B cell (primary cell): ENCODE results near the gene RAB30. TPM values are rescaled to one million over a fixed set of nuclear protein-coding genes. Genes with fewer than 3 reads are reported as not detected.

Source experiments
- ATAC-seq: fragments of 200-7000 bp; cut with Tn5 transposase; one replicate; pipeline ENCODE4 v1.10.0; 2021; ENCODE audit warnings: low read depth, mild to moderate bottlenecking, moderate number of reproducible peaks, moderate library complexity
- CTCF ChIA-PET: fragments of 350-600 bp; sonication (Branson Sonifier 250); formaldehyde crosslinking; loops from one replicate; lab custom pipeline; 2021; ENCODE audit warnings: antibody characterized with exemption, inconsistent platforms; lab: Charles Lee
- POLR2A ChIA-PET: fragments of 350-600 bp; sonication (Branson Sonifier 250); formaldehyde crosslinking; loops from one replicate; lab custom pipeline; 2021; ENCODE audit warnings: antibody characterized with exemption; lab: Charles Lee
- DNase-seq: peaks from one replicate; pipeline ENCODE4 v3.0.0; 2013
- H2AFZ ChIP-seq: 2 replicates; pipeline ENCODE4 v1.6.1; 2012; ENCODE audit warnings: mild to moderate bottlenecking, low read depth, low read length; ENCODE audit not compliant: insufficient read depth, poor library complexity, severe bottlenecking
- H3K27ac ChIP-seq, 2 donors: 1 replicate in 1 of 2; 2 replicates in 1 of 2; pipeline ENCODE4 v1.5.1; 2012 to 2013; ENCODE audit warnings: low read length in 2 of 2, mild to moderate bottlenecking in 2 of 2, moderate library complexity in 1 of 2
- H3K27me3 ChIP-seq, 4 experiments: fragments of 200-600 bp in 1 of 4; sonication (generic) in 1 of 4; replicated peaks in 1 of 4; 1 replicate in 2 of 4; 2 replicates in 2 of 4; pipeline versions ENCODE4 v1.6.1 to v1.7.0; 2013 to 2016; ENCODE audit warnings: low read length in 3 of 4, mild to moderate bottlenecking in 2 of 4, mixed read lengths in 1 of 4, moderate library complexity in 1 of 4; ENCODE audit not compliant: insufficient read depth in 4 of 4, control insufficient read depth in 3 of 4; ENCODE audit errors: control extremely low read depth in 1 of 4
- H3K36me3 ChIP-seq, 2 experiments: replicated peaks in 1 of 2; 1 replicate in 1 of 2; 2 replicates in 1 of 2; pipeline versions ENCODE4 v1.6.1 to v1.7.1; 2013; ENCODE audit warnings: low read length in 1 of 2; ENCODE audit not compliant: insufficient read depth in 2 of 2, control insufficient read depth in 1 of 2; ENCODE audit errors: control extremely low read depth in 1 of 2, extremely low read depth in 1 of 2
- H3K4me1 ChIP-seq, 2 donors: fragments of 200-600 bp in 1 of 2; sonication (generic) in 1 of 2; 1 replicate in 1 of 2; 2 replicates in 1 of 2; pipeline versions ENCODE4 v1.5.1 to v1.6.1; 2013 to 2017; ENCODE audit warnings: low read length in 2 of 2; ENCODE audit not compliant: control insufficient read depth in 2 of 2, insufficient read depth in 2 of 2
- H3K4me2 ChIP-seq: replicated peaks from 2 replicates; pipeline ENCODE3; 2012; ENCODE audit warnings: mild to moderate bottlenecking, low read depth, low read length; ENCODE audit not compliant: poor library complexity, severe bottlenecking
- H3K4me3 ChIP-seq, 5 experiments: fragments of 200-600 bp in 1 of 5; sonication (generic) in 1 of 5; 1 replicate in 3 of 5; 2 replicates in 2 of 5; pipeline versions ENCODE4 v1.5.1 to v1.7.0; 2011 to 2016; ENCODE audit warnings: low read length in 4 of 5, mild to moderate bottlenecking in 4 of 5, low read depth in 2 of 5, control low read depth in 1 of 5, moderate library complexity in 1 of 5; ENCODE audit not compliant: insufficient read depth in 1 of 5; ENCODE audit errors: control extremely low read depth in 1 of 5, extremely low read depth in 1 of 5
- H3K79me2 ChIP-seq: fragments of 200-600 bp; sonication (generic); one replicate; pipeline ENCODE4 v1.6.0; 2016; ENCODE audit warnings: low read length; ENCODE audit not compliant: control insufficient read depth, insufficient read depth
- H3K9ac ChIP-seq: fragments of 200-600 bp; sonication (generic); 2 replicates; pipeline ENCODE4 v1.6.1; 2017; ENCODE audit warnings: mild to moderate bottlenecking, low read length, moderate library complexity
- H3K9me3 ChIP-seq, 3 donors: one replicate each; pipeline versions ENCODE4 v1.6.1 to v1.7.1; 2013; ENCODE audit warnings: low read length in 2 of 3; ENCODE audit not compliant: control insufficient read depth in 2 of 3, insufficient read depth in 1 of 3; ENCODE audit errors: control extremely low read depth in 1 of 3
- H4K20me1 ChIP-seq: 2 replicates; pipeline ENCODE4 v1.6.0; 2012; ENCODE audit warnings: mild to moderate bottlenecking, low read length; ENCODE audit not compliant: insufficient read depth, control insufficient read depth, poor library complexity, severe bottlenecking
- H3K27ac Mint-ChIP-seq: one replicate; pipeline ENCODE4 v1.8.0; 2021; ENCODE audit warnings: mixed read lengths
- H3K27me3 Mint-ChIP-seq: one replicate; pipeline ENCODE4 v1.8.0; 2021; ENCODE audit warnings: mixed read lengths
- H3K4me1 Mint-ChIP-seq: one replicate; pipeline ENCODE4 v1.8.0; 2021; ENCODE audit warnings: mixed read lengths
- H3K4me3 Mint-ChIP-seq: one replicate; pipeline ENCODE4 v1.8.0; 2021; ENCODE audit warnings: mixed read lengths
- H3K9me3 Mint-ChIP-seq: one replicate; pipeline ENCODE4 v1.8.0; 2022; ENCODE audit warnings: mixed read lengths; ENCODE audit not compliant: insufficient read depth
- EZH2 ChIP-seq: IDR thresholded peaks from 2 replicates; pipeline ENCODE4 v1.6.1; 2012; ENCODE audit warnings: borderline replicate concordance, low read depth, mild to moderate bottlenecking, moderate library complexity, low read length; ENCODE audit not compliant: insufficient read depth, poor library complexity, severe bottlenecking
- WGBS: methylation state at CpG from one replicate; pipeline ENCODE4 v1.1.5; 2013; ENCODE audit warnings: missing lambda C conversion rate; ENCODE audit not compliant: insufficient coverage; 5-methylcytosine and 5-hydroxymethylcytosine counted together
- intact Hi-C: fragments of 100-400 bp; cut with micrococcal nuclease; formaldehyde crosslinking; loops from one replicate; pipeline ENCODE4 v1.10.0; 2022
- polyA plus RNA-seq: library from polyadenylated mRNA; depleted of rRNA; stranded (reverse); fragments of >200 nt; gene quantifications from 2 replicates; pipeline ENCODE4 v1.2.3, GENCODE V29; 2012
- total RNA-seq, 2 donors: library from RNA; stranded (reverse); fragments of 120-200 nt in 1 of 2; gene quantifications; 1 replicate in 1 of 2; 2 replicates in 1 of 2; pipeline versions ENCODE4 v1.2.3 to v1.2.4, GENCODE V29; 2013 to 2022
- TF ChIP-seq, protein P1 (sequence below): fragments of 200-600 bp; IDR thresholded peaks from one replicate; pipeline ENCODE4 v1.8.0; 2022; ENCODE audit warnings: antibody characterized with exemption, mild to moderate bottlenecking

Gene RAB30
- total and polyA plus RNA-seq, 2 donors (not counting 1 experiment from before 2014, with no cell fraction given): 26.6 to 214 TPM

GRCh38 chr11:83116015-83116641 is 44.4 kb upstream of the RAB30 start:
- peak overlapping the region; percentile 1 for H3K27ac Mint-ChIP-seq
- CTCF ChIA-PET: interaction anchor here (1.3 kb wide), 1 partner anchor 41 kb away, joined by 6 read pairs; no protein-coding TSS in a partner anchor

More at GRCh38 chr11:83116015-83116641, 44.4 kb upstream of the RAB30 start:
- WGBS: no CpG with 5 or more reads among the region's 3 CpGs
- no peaks in the 10 kb centered on the region for H3K27me3 ChIP-seq
- peaks cover 35 to 36% of the 10 kb centered on the region in 2 donors for H3K4me1 ChIP-seq
- H2AFZ ChIP-seq: peak overlapping the region; percentile 72
- Mint-ChIP-seq H3K4me1 (peaks cover 44% of the 10 kb centered on the region), H3K27me3 (no peaks in the 10 kb centered on the region), H3K9me3 (no peaks in the 10 kb centered on the region), H3K4me3 (peak overlapping the region; percentile 92)
- intact Hi-C loops: loop anchor here (2.0 kb wide), 1 partner anchor 41 kb away; the partner anchor contains the start of gene PCF11
- POLR2A ChIA-PET: interaction anchor here (0.7 kb wide), 2 partner anchors 13 to 41 kb away, joined by 3 to 5 read pairs; partner anchors contain the start of gene PCF11
- peaks cover 26% of the 10 kb centered on the region for H3K79me2 ChIP-seq
- peaks cover 0 to 3% of the 10 kb centered on the region in 2 experiments for H3K36me3 ChIP-seq
- TF ChIP-seq, protein P1, sequence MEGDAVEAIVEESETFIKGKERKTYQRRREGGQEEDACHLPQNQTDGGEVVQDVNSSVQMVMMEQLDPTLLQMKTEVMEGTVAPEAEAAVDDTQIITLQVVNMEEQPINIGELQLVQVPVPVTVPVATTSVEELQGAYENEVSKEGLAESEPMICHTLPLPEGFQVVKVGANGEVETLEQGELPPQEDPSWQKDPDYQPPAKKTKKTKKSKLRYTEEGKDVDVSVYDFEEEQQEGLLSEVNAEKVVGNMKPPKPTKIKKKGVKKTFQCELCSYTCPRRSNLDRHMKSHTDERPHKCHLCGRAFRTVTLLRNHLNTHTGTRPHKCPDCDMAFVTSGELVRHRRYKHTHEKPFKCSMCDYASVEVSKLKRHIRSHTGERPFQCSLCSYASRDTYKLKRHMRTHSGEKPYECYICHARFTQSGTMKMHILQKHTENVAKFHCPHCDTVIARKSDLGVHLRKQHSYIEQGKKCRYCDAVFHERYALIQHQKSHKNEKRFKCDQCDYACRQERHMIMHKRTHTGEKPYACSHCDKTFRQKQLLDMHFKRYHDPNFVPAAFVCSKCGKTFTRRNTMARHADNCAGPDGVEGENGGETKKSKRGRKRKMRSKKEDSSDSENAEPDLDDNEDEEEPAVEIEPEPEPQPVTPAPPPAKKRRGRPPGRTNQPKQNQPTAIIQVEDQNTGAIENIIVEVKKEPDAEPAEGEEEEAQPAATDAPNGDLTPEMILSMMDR: no peak
- no peak for TF ChIP-seq EZH2
- no peaks in the 10 kb centered on the region for H3K9me3 ChIP-seq
- no peak for ATAC-seq
- H3K27ac ChIP-seq: no peak overlapping the region
- H3K4me3 ChIP-seq: peak overlapping the region in 3 of 5 experiments; percentile 57 to 71 (median 69)
- no peaks in the 10 kb centered on the region for H4K20me1 ChIP-seq
- DNase-seq: no peak
- peak overlapping the region; percentile 75 for H3K4me2 ChIP-seq
- peak overlapping the region; percentile 62 for H3K9ac ChIP-seq
